Ovary (tissue), 9 donors: ENCODE data around the gene CEACAM21. TPM values are rescaled to one million over a fixed set of nuclear protein-coding genes. Genes with fewer than 3 reads are reported as not detected.

Experiments used
- DNase-seq, 5 donors: peaks; one replicate each; pipeline ENCODE4 v3.0.0-alpha.2; 2019 to 2020
- H3K27ac ChIP-seq, 2 donors: fragments of 200-600 bp; one replicate each; pipeline versions ENCODE4 v1.5.1 to v1.8.0; 2019 to 2022
- H3K27me3 ChIP-seq: fragments of 200-600 bp; one replicate; pipeline ENCODE4 v1.8.0; 2022
- H3K36me3 ChIP-seq: fragments of 200-600 bp; sonication (generic); one replicate; pipeline ENCODE4 v1.5.1; 2019
- H3K4me1 ChIP-seq: one replicate; pipeline ENCODE4 v1.8.1; 2013; ENCODE audit warnings: mild to moderate bottlenecking, moderate library complexity; ENCODE audit not compliant: insufficient read depth
- H3K4me3 ChIP-seq: fragments of 200-600 bp; sonication (generic); one replicate; pipeline ENCODE4 v1.5.1; 2017
- H3K9me3 ChIP-seq, 2 donors: fragments of 200-600 bp in 1 of 2; sonication (generic) in 1 of 2; one replicate each; pipeline versions ENCODE4 v1.5.1 to v1.8.1; 2013 to 2019; ENCODE audit warnings: mild to moderate bottlenecking in 1 of 2, moderate library complexity in 1 of 2
- EP300 ChIP-seq: sonication (generic); formaldehyde crosslinking; IDR thresholded peaks from one replicate; pipeline ENCODE4 v1.6.1; 2017; ENCODE audit warnings: antibody characterized with exemption
- POLR2A ChIP-seq: fragments of 450-650 bp; IDR thresholded peaks from one replicate; pipeline ENCODE4 v1.6.1; 2017; ENCODE audit warnings: antibody characterized with exemption, mild to moderate bottlenecking, moderate library complexity
- WGBS, 3 donors: extraction: QIAGEN DNeasy Blood & Tissue Kit in 1 of 3; methylation state at CpG; one replicate each; pipeline versions ENCODE4 v1.1.5 to v1.1.7; 2013 to 2017; 5-methylcytosine and 5-hydroxymethylcytosine counted together
- intact Hi-C, 4 donors: fragments of 100-400 bp; cut with DNase I; formaldehyde crosslinking; loops; one replicate each; pipeline versions ENCODE4 v1.11.0 to v1.15.1; 2022 to 2023
- polyA plus RNA-seq, 2 donors: library from polyadenylated mRNA; stranded (reverse); fragments of 200-250 nt in 1 of 2; fragments of 350-450 nt in 1 of 2; fragmentation: Illumina TruSeq in 1 of 2; extraction: RNeasy Lipid Tissue Mini Kit (QIAGEN cat#74804) in 1 of 2; gene quantifications; one replicate each; pipeline ENCODE4 v1.2.3, GENCODE V29; 2013 to 2014
- total RNA-seq, 7 donors: library from RNA; depleted of rRNA in 2 of 7; stranded (reverse); fragments of >200 nt in 2 of 7; fragmentation: NEBNext Ultra II Directional in 3 of 7; extraction: Animal tissue kit (Norgen Biotek cat#: 25700) in 3 of 7; gene quantifications; one replicate each; pipeline versions ENCODE4 v1.1.0 to v1.2.4, GENCODE V29; 2016 to 2023
- TF ChIP-seq, protein P1 (sequence below), 3 donors: fragments of 450-650 bp in 2 of 3; fragments of 200-600 bp in 1 of 3; IDR thresholded peaks; one replicate each; pipeline versions ENCODE4 v1.5.1 to v1.8.0; 2016 to 2022; ENCODE audit warnings: antibody characterized with exemption in 3 of 3, mild to moderate bottlenecking in 1 of 3
- donor health status: DM: no; HTN: no; CAD: no; lungs with moderate emphysema.
- donor health status: DM: no; HTN: no; CAD: no.
- donor health status: Bipolar disorder and iron deficiency.
- donor health status: DM: yes; HTN: yes; CAD: no.
- donor health status: DM: no; HTN: no; CAD: no.
- donor health status: DM: yes; HTN: yes; CAD: no.

The CEACAM21 gene
- total and polyA plus RNA-seq, 9 donors = 0.25 to 11.4 (median 1.5) TPM; not detected in 2

DNA sequence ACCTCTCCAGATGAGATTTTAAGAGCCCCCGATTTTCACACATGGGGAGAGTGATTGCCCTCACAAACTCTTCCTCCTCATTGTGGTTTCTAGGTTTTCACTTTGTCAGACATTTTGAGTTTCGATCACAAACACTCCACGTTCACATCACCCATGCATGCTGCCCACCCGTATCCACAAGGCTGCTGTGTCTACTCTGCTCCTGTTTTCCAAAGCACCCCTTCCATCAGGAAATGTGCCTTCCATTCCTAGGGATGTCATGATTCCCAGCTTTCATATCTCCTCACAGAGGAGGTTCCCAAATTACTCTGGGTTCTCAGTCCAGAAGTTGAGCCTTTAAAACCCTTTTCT lies 45.8 kb upstream of the CEACAM21 start:
- Histone ChIP-seq H3K4me3 (no peak overlapping the region), H3K4me1 (no peaks in the 10 kb centered on the region), H3K27ac (no peak overlapping the region), H3K9me3 (no peaks in the 10 kb centered on the region), H3K27me3 (no peaks in the 10 kb centered on the region), H3K36me3 (no peaks in the 10 kb centered on the region)
- 75 to 87% (median 75%) methylated on average over 4 of the region's 4 CpGs for WGBS, 3 donors
- intact Hi-C loops = no loop called here
- TF ChIP-seq POLR2A = no peak
- TF ChIP-seq, protein P1, sequence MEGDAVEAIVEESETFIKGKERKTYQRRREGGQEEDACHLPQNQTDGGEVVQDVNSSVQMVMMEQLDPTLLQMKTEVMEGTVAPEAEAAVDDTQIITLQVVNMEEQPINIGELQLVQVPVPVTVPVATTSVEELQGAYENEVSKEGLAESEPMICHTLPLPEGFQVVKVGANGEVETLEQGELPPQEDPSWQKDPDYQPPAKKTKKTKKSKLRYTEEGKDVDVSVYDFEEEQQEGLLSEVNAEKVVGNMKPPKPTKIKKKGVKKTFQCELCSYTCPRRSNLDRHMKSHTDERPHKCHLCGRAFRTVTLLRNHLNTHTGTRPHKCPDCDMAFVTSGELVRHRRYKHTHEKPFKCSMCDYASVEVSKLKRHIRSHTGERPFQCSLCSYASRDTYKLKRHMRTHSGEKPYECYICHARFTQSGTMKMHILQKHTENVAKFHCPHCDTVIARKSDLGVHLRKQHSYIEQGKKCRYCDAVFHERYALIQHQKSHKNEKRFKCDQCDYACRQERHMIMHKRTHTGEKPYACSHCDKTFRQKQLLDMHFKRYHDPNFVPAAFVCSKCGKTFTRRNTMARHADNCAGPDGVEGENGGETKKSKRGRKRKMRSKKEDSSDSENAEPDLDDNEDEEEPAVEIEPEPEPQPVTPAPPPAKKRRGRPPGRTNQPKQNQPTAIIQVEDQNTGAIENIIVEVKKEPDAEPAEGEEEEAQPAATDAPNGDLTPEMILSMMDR (IDR thresholded peaks at IDR 0.05) = no peak
- TF ChIP-seq EP300 = no peak
- no peak for DNase-seq

DNA sequence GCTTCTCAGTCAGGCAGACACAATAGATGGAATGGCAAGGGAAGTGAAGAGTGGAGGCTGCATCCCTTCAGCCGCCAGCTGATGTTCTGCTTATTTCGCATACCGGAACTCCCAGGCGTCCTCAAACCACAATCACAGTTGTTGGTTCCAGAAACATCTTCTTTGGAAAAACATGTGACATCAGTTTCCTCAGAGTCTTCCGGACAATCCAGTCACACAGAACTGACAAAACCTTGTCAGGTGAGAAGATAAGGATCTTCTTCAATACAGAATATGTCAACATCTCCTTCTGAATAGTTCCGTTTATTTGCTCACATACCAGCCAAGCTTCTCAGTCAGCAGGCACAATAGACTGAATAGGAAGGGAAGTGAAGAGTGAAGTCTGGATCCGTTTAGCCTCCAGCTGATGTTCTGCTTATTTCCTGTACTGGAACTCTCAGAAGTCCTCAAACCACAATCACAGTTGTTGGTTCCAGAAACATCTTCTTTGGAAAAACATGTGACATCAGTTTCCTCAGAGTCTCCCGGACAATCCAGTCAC lies 45.1 kb upstream of the CEACAM21 start:
- Histone ChIP-seq H3K9me3 (no peaks in the 10 kb centered on the region), H3K4me1 (no peaks in the 10 kb centered on the region), H3K4me3 (no peak overlapping the region), H3K36me3 (no peaks in the 10 kb centered on the region), H3K27me3 (no peaks in the 10 kb centered on the region), H3K27ac (no peak overlapping the region)
- intact Hi-C loops = no loop called here
- WGBS, 3 donors = 67 to 70% (median 69%) methylated on average over 8 of the region's 8 CpGs
- no peak for TF ChIP-seq POLR2A
- TF ChIP-seq, protein P1 (IDR thresholded peaks at IDR 0.05) = no peak
- no peak for TF ChIP-seq EP300
- DNase-seq = no peak

DNA sequence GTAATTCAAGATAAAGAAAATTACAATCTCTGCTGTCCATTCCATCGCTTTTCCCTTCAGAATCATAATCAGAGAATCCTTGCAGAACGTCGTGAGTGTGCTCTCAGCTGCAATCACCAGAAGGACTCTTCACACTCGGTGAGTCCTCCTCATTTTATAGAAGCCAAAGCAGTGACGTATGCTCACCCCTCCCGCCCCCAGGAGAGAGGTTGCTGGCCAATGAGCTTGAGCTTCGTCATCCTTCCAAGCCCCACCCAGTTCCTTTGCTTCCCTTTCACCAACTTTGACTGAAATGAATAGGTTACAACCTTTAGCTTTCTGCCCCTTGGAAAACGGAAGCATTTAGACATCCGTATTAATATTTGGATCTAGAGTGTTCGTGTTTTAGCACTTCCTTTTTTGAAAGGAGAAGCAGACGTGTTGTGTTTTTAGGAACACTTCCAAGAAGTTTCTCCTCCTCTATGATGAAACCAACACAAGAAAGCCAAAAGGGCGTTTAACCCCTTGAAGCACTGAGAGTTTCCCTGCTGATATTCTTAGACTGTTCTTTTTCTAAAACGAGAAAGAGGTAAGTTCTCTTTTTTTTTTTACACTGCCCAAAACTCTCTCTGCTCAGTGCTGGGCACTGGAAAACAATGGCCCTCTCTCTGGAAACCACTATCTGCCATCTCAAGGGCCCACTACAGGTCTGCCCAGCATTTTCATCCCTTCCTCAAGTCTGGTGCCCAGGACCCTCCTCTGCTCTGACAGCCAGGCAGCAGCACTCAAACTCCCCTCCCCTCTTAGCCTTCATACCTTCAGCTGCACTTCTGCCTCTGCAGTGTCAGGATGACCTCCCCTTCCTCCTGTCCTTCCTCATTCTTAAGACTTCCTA lies 44.3 kb upstream of the CEACAM21 start:
- 21 to 23% (median 21%) methylated on average over 13 of the region's 13 CpGs for WGBS, 3 donors
- TF ChIP-seq POLR2A (no peak), EP300 (no peak)
- TF ChIP-seq, protein P1 (IDR thresholded peaks at IDR 0.05) = no peak
- H3K27ac ChIP-seq = no peak overlapping the region
- intact Hi-C loops = no loop called here
- H3K4me3 ChIP-seq = no peak overlapping the region
- no peaks in the 10 kb centered on the region for H3K27me3 ChIP-seq
- no peaks in the 10 kb centered on the region for H3K9me3 ChIP-seq
- no peaks in the 10 kb centered on the region for H3K36me3 ChIP-seq
- peak in 3 of 5 donors; percentile 24 to 63 (median 36) for DNase-seq
- no peaks in the 10 kb centered on the region for H3K4me1 ChIP-seq

DNA sequence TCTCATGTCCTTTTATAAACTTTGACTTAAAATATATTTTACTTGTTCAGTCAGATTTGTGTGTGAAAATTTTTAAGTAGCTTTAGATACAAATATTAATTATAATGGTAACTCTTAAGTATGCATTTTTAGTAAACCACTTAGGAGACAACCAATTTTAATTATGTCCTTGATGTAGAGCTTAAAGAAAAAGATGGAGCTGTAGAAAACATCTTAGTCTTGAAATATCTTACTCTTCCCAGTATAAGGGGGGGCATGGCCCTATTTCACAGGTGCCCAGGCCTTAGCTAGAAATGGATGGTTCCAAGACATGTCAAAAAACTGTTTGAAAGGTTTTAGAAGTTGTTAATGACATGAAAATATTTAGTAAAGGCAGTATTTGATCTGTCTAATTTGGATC lies 43.4 kb upstream of the CEACAM21 start:
- Histone ChIP-seq H3K27ac (no peak overlapping the region), H3K27me3 (no peaks in the 10 kb centered on the region), H3K36me3 (no peaks in the 10 kb centered on the region), H3K4me1 (no peaks in the 10 kb centered on the region), H3K9me3 (no peaks in the 10 kb centered on the region), H3K4me3 (no peak overlapping the region)
- TF ChIP-seq POLR2A = no peak
- TF ChIP-seq EP300 = no peak
- TF ChIP-seq, protein P1 (IDR thresholded peaks at IDR 0.05) = no peak
- DNase-seq = no peak
- intact Hi-C loops = no loop called here
